ENCODE data around the gene CPEB1. TPM values are rescaled to one million over a fixed set of nuclear protein-coding genes. Genes with fewer than 3 reads are reported as not detected.
A peak's percentile ranks its signal among the peaks of the same experiment; 100 is the strongest.

CPEB1 gene
- polyA plus RNA-seq, 2 of the 4 experiments (the other 2 are of a cell fraction), result 2.7 to 7.0 TPM

DNA sequence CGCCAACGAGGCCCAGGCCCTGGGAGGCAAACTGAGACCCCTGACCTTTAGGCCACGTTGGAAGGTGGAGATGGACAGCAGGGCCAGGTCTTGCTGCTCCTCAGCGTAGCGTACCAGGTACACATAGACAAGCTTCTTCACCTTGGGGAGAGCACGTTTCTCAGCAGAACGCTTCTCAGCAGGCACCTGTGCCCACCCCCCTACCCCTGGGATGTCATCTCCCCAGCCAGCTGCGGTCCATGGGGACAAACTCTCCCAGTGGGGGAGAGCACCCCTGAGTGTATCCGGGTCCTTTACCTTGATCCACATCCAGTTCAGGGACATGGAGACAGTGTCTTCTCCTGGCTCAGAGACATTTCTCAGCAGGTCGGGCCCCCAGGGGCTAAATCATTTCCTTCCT, 41.5 kb upstream of the CPEB1 start:
- H3K4me2 ChIP-seq, result no peak overlapping the region
- DNase-seq (ENCODE audit: low read depth in 1 of 2, low spot score in 1 of 2) (no peak), ATAC-seq (peak in 1 of 2 experiments; percentile 32; a peak in 2 of 6 replicates), FAIRE-seq (no peak)
- no peaks in the 10 kb centered on the region for H3K9me3 ChIP-seq
- POLR2A ChIA-PET, result no interaction called here
- H3K4me3 ChIP-seq, result no peak overlapping the region
- H3K27ac ChIP-seq, result no peak overlapping the region
- CTCF ChIA-PET, result no interaction called here
- TF ChIP-seq BHLHE40 (IDR thresholded peaks at IDR 0.05; ENCODE audit: low read depth, low read length) (no peak), EHMT2 (IDR thresholded peaks at IDR 0.05; ENCODE audit: low read depth) (no peak)
- H3K4me1 ChIP-seq, result no peaks in the 10 kb centered on the region
- WGBS (ENCODE audit: missing lambda C conversion rate), result 51% methylated on average over 10 of the region's 10 CpGs

DNA sequence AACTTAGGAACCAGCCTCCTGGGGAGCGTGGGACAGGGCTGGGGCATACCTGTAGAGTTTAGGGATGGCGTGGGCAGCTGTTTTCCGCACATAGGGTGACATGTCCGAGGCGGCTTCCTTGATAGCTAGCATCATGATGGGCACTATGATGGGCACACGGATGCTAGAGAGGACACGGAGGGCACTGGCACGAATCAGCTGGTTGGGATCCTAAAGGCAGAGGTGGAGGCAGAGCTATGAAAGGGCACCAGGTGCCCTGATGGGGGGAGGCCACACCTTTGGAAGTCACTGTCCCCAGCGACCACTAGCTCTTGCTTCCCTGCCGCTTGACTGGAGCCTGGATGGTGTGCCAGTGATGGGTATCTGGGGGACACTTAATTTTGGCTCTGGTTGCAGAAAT, 34.2 kb upstream of the CPEB1 start:
- ChIA-PET POLR2A (interaction anchor here (1.2 kb wide), 1 partner anchor 69 kb away, joined by 5 read pairs; no protein-coding TSS in a partner anchor), CTCF (interaction anchor here (0.7 to 1.5 kb wide), 4 partner anchors 9 to 318 kb away, joined by 3 to 4 read pairs (median 3); no protein-coding TSS in a partner anchor)
- H3K4me1 ChIP-seq, result peaks cover 5% of the 10 kb centered on the region; the same call in 1 of the 3 replicates
- H3K27ac ChIP-seq, result no peak overlapping the region
- WGBS (ENCODE audit: missing lambda C conversion rate), result 66% methylated on average over 10 of the region's 10 CpGs
- FAIRE-seq (no peak), ATAC-seq (no peak), DNase-seq (ENCODE audit: low read depth in 1 of 2, low spot score in 1 of 2) (no peak)
- no peak overlapping the region for H3K4me3 ChIP-seq
- H3K9me3 ChIP-seq, result no peaks in the 10 kb centered on the region
- no peak overlapping the region for H3K4me2 ChIP-seq
- TF ChIP-seq RNF2 (IDR thresholded peaks at IDR 0.05; ENCODE audit: borderline replicate concordance, low read depth), result no peak

DNA sequence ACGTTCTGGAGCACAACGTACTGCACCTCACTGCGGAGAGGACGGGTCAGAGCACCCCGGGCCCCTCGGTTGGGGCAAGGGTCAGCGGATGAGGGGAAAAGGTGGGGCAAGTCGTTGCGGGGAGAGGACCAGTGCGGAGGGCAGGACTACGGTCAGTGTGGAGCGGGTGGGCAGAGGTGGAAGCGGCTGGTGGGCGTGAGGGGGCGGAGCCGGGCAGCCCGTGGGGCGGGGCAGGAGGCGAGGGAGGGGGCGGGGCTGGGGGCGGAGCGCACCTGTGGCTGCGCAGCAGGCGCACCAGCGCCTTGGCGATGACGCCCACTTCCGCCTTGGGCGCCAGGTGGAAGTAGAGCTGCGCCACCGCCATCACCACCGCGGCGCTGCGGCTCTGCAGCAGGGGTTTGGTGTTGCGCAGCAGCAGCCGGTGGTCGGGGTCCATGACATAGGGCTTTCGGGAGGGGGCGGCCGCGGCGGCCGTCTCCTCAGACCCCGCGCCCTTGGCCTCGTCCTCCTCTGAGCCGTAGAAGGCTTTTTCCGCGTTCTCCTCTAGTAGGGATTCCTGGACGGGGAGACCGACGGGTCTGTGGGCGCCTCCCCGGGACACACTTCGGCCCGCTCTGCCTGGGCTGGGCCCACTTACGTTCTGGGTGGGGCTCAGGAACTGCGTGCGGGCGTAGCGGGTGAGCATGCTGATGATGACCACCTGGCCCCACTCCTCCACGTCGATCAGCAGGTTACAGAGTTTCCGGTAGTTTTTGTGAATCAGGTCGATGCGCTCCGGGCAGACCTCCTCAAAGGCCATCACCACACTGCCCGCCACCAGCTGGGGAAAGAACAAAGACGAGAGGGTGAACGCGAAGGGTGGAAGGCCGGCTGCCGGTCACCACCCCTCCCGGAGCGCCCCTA, 33.3 kb upstream of the CPEB1 start:
- ATAC-seq (peak; percentile 81 to 85), FAIRE-seq (no peak), DNase-seq (ENCODE audit: low read depth in 1 of 2, low spot score in 1 of 2) (peak; percentile 67 to 69)
- TF ChIP-seq KDM1A (IDR thresholded peaks at IDR 0.05; ENCODE audit: low read depth), result no peak
- TF ChIP-seq RNF2 (IDR thresholded peaks at IDR 0.05; ENCODE audit: borderline replicate concordance, low read depth), result no peak
- no peak for TF ChIP-seq FOSL2 (IDR thresholded peaks at IDR 0.05)
- no peak for TF ChIP-seq FOSL2 (CRISPR knock-in tag; IDR thresholded peaks at IDR 0.05)
- no peak for TF ChIP-seq RCOR1 (IDR thresholded peaks at IDR 0.05; ENCODE audit: low read depth, low read length)
- TF ChIP-seq HOXB13 (CRISPR knock-in tag; IDR thresholded peaks at IDR 0.05; ENCODE audit: low read depth), result no peak
- TF ChIP-seq, protein P1, sequence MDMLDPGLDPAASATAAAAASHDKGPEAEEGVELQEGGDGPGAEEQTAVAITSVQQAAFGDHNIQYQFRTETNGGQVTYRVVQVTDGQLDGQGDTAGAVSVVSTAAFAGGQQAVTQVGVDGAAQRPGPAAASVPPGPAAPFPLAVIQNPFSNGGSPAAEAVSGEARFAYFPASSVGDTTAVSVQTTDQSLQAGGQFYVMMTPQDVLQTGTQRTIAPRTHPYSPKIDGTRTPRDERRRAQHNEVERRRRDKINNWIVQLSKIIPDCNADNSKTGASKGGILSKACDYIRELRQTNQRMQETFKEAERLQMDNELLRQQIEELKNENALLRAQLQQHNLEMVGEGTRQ (IDR thresholded peaks at IDR 0.05), result no peak
- 0 out of 3 replicates have a peak, but pooled peaks have one; percentile 32 for TF ChIP-seq BCL3 (IDR thresholded peaks at IDR 0.05)
- no peak for TF ChIP-seq CBX8 (IDR thresholded peaks at IDR 0.05)
- TF ChIP-seq EHMT2 (IDR thresholded peaks at IDR 0.05; ENCODE audit: low read depth), result no peak
- peak in 1 of 2 experiments; percentile 43; a peak in 2 of 5 replicates for TF ChIP-seq RAD21 (conservative IDR thresholded peaks at IDR 0.05 in 1 of 2, IDR thresholded peaks at IDR 0.05 in 1 of 2)
- no peak for TF ChIP-seq CEBPB (IDR thresholded peaks at IDR 0.05)
- no peak for TF ChIP-seq HMGXB4 (CRISPR knock-in tag; IDR thresholded peaks at IDR 0.05; ENCODE audit: borderline replicate concordance)
- peak; percentile 51 for TF ChIP-seq POLR2A (IDR thresholded peaks at IDR 0.05; ENCODE audit: low read length)
- TF ChIP-seq NFE2L2 (conservative IDR thresholded peaks at IDR 0.05; ENCODE audit: low read length), result no peak
- no peak for TF ChIP-seq MAFK (IDR thresholded peaks at IDR 0.05; ENCODE audit: partially characterized antibody)
- TF ChIP-seq PHF8 (IDR thresholded peaks at IDR 0.05; ENCODE audit: borderline replicate concordance, low read depth), result peak; percentile 67; the same call in 1 of the 2 replicates
- TF ChIP-seq ZSCAN20 (CRISPR knock-in tag; IDR thresholded peaks at IDR 0.05), result no peak
- TF ChIP-seq FOSB (CRISPR knock-in tag; IDR thresholded peaks at IDR 0.05), result no peak
- TF ChIP-seq CTCF (IDR thresholded peaks at IDR 0.05), result peak; percentile 14; the same call in 1 of the 3 replicates
- TF ChIP-seq NR3C1 (IDR thresholded peaks at IDR 0.05), result no peak
- Histone ChIP-seq H3K4me1 (peaks cover 5% of the 10 kb centered on the region; the same call in 1 of the 3 replicates), H3K27ac (peak overlapping the region; percentile 64 to 72), H3K9me3 (no peaks in the 10 kb centered on the region), H3K4me2 (peak overlapping the region; percentile 87), H3K4me3 (peak overlapping the region; percentile 61)
- WGBS (ENCODE audit: missing lambda C conversion rate), result 15% methylated on average over 46 of the region's 76 CpGs
- POLR2A ChIA-PET, result interaction anchor here (1.2 kb wide), 1 partner anchor 70 kb away, joined by 5 read pairs; no protein-coding TSS in a partner anchor
- CTCF ChIA-PET, result interaction anchor here (0.8 to 1.5 kb wide), 3 partner anchors 39 to 319 kb away, joined by 3 to 4 read pairs (median 3); no protein-coding TSS in a partner anchor

Measured in A549 (cell line).